ENCODE measurements around the gene DLGAP4. TPM values are rescaled to one million over a fixed set of nuclear protein-coding genes. Genes with fewer than 3 reads are reported as not detected.

The DLGAP4 gene
- polyA plus RNA-seq, 1 experiment: 34.9 TPM

GRCh38 chr20:36306553-36307411 is 643 bp downstream of the DLGAP4 start:
- H3K4me3 ChIP-seq (ENCODE audit: low read depth, low read length): no peak overlapping the region
- no peak for TF ChIP-seq CTCF (IDR thresholded peaks at IDR 0.05; ENCODE audit: insufficient read depth, low read depth, low read length)
- ChIA-PET POLR2A (no interaction called here), CTCF (interaction anchor here (2.1 kb wide), 1 partner anchor 12 kb away, joined by 6 read pairs; no protein-coding TSS in a partner anchor)
- peaks cover 56% of the 10 kb centered on the region for H3K27me3 ChIP-seq (ENCODE audit: control insufficient read depth, insufficient read depth, low read length)
- no peak for DNase-seq (ENCODE audit: low read depth)
- no peaks in the 10 kb centered on the region for H3K36me3 ChIP-seq (ENCODE audit: control insufficient read depth, insufficient read depth, low read length)

- ChIA-PET CTCF (interaction anchor here (0.5 to 2.1 kb wide), 2 partner anchors 11 to 22 kb away, joined by 3 to 6 read pairs; no protein-coding TSS in a partner anchor), POLR2A (no interaction called here)
- DNase-seq (ENCODE audit: low read depth): no peak
- TF ChIP-seq CTCF (IDR thresholded peaks at IDR 0.05; ENCODE audit: insufficient read depth, low read depth, low read length): no peak
- Histone ChIP-seq H3K36me3 (ENCODE audit: control insufficient read depth, insufficient read depth, low read length) (no peaks in the 10 kb centered on the region), H3K4me3 (ENCODE audit: low read depth, low read length) (no peak overlapping the region), H3K27me3 (ENCODE audit: control insufficient read depth, insufficient read depth, low read length) (peaks cover 56% of the 10 kb centered on the region)
These were observed 1.5 kb downstream of the DLGAP4 start for GRCh38 chr20:36307412-36308325.

- ChIA-PET CTCF (interaction anchor here (0.5 to 2.1 kb wide), 2 partner anchors 10 to 22 kb away, joined by 3 to 6 read pairs; no protein-coding TSS in a partner anchor), POLR2A (no interaction called here)
- no peak for DNase-seq (ENCODE audit: low read depth)
- no peaks in the 10 kb centered on the region for H3K36me3 ChIP-seq (ENCODE audit: control insufficient read depth, insufficient read depth, low read length)
- no peak for TF ChIP-seq CTCF (IDR thresholded peaks at IDR 0.05; ENCODE audit: insufficient read depth, low read depth, low read length)
- H3K27me3 ChIP-seq (ENCODE audit: control insufficient read depth, insufficient read depth, low read length): peaks cover 59% of the 10 kb centered on the region
- no peak overlapping the region for H3K4me3 ChIP-seq (ENCODE audit: low read depth, low read length)
These were observed 2.2 kb downstream of the DLGAP4 start for GRCh38 chr20:36308353-36308752.

DNA sequence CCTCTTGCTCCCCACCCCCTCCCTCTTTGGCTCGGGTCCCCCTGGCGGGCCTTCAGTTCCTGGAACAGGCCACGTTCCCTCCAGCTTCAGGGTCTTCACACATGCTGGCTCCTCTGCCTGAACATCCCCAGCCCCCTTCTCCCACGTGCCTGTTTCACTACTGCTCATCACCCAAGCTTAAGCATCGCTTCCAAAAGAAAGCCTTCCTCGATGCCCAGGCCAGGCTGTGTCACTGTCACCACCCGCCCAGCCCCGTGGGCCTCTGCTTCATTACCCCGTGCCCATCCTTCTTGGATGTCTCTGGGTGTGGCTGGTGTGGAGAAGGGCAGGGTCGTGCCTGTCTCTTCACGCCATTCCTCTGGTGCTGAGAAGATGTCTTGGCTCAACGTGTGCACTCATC is 2.8 kb downstream of the DLGAP4 start:
- DNase-seq (ENCODE audit: low read depth): no peak
- no peak for TF ChIP-seq CTCF (IDR thresholded peaks at IDR 0.05; ENCODE audit: insufficient read depth, low read depth, low read length)
- H3K4me3 ChIP-seq (ENCODE audit: low read depth, low read length): no peak overlapping the region
- ChIA-PET POLR2A (no interaction called here), CTCF (interaction anchor here (2.1 kb wide), 1 partner anchor 10 kb away, joined by 6 read pairs; no protein-coding TSS in a partner anchor)
- no peaks in the 10 kb centered on the region for H3K36me3 ChIP-seq (ENCODE audit: control insufficient read depth, insufficient read depth, low read length)
- H3K27me3 ChIP-seq (ENCODE audit: control insufficient read depth, insufficient read depth, low read length): peaks cover 55% of the 10 kb centered on the region

- ChIA-PET CTCF (no interaction called here), POLR2A (no interaction called here)
- DNase-seq (ENCODE audit: low read depth): no peak
- TF ChIP-seq CTCF (IDR thresholded peaks at IDR 0.05; ENCODE audit: insufficient read depth, low read depth, low read length): no peak
- Histone ChIP-seq H3K36me3 (ENCODE audit: control insufficient read depth, insufficient read depth, low read length) (no peaks in the 10 kb centered on the region), H3K27me3 (ENCODE audit: control insufficient read depth, insufficient read depth, low read length) (peaks cover 51% of the 10 kb centered on the region), H3K4me3 (ENCODE audit: low read depth, low read length) (no peak overlapping the region)
These were observed 3.5 kb downstream of the DLGAP4 start for GRCh38 chr20:36309643-36310042.
